PC-9 (cell line): ENCODE results near the gene PBX3. TPM values are rescaled to one million over a fixed set of nuclear protein-coding genes. Genes with fewer than 3 reads are reported as not detected.

Source experiments
- BruUV-seq: library from RNA; stranded (reverse); fragments of 400-500 nt; replicated peaks from 2 replicates; lab custom pipeline; 2021; lab: Mats Ljungman, UMichigan
- CTCF ChIA-PET: fragments of 300-600 bp; sonication (Branson Sonifier 250); formaldehyde crosslinking; loops from one replicate; lab custom pipeline; 2022; ENCODE audit warnings: antibody characterized with exemption; lab: Charles Lee
- POLR2A ChIA-PET: fragments of 300-600 bp; sonication (Branson Sonifier 250); formaldehyde crosslinking; loops from one replicate; lab custom pipeline; 2022; ENCODE audit warnings: antibody characterized with exemption; ENCODE audit not compliant: unreplicated experiment; lab: Charles Lee
- DNase-seq, 2 experiments: peaks; one replicate each; pipeline versions ENCODE4 v3.0.0 to v3.0.0-alpha.2; 2015 to 2022; ENCODE audit warnings: mixed read lengths in 1 of 2
- H2AFZ ChIP-seq: fragments of 200-600 bp; sonication (generic); 2 replicates; pipeline ENCODE4 v1.8.1; 2017; ENCODE audit warnings: antibody characterized with exemption
- H3F3A ChIP-seq: fragments of 200-600 bp; sonication (generic); 2 replicates; pipeline ENCODE4 v1.8.1; 2017; ENCODE audit warnings: antibody characterized with exemption, mild to moderate bottlenecking, low read depth; ENCODE audit not compliant: insufficient read depth
- H3K27ac ChIP-seq: fragments of 200-600 bp; sonication (generic); 2 replicates; pipeline ENCODE4 v1.6.1; 2016; ENCODE audit warnings: mixed run types
- H3K27me3 ChIP-seq: fragments of 200-600 bp; sonication (generic); 2 replicates; pipeline ENCODE4 v1.6.1; 2016; ENCODE audit warnings: low read depth, mixed run types; ENCODE audit not compliant: insufficient read depth
- H3K36me3 ChIP-seq: fragments of 200-600 bp; sonication (generic); 2 replicates; pipeline ENCODE4 v1.6.1; 2016; ENCODE audit warnings: low read depth, mixed run types
- H3K4me1 ChIP-seq: fragments of 200-600 bp; sonication (generic); replicated peaks from 2 replicates; pipeline ENCODE4 v1.6.1; 2016; ENCODE audit warnings: mixed run types; ENCODE audit not compliant: insufficient read depth
- H3K4me2 ChIP-seq: fragments of 200-600 bp; sonication (generic); 2 replicates; pipeline ENCODE4 v1.6.1; 2017; ENCODE audit warnings: mixed run types
- H3K4me3 ChIP-seq: fragments of 200-600 bp; sonication (generic); 2 replicates; pipeline ENCODE4 v1.6.1; 2016; ENCODE audit warnings: mixed run types
- H3K79me2 ChIP-seq: fragments of 200-600 bp; sonication (generic); 2 replicates; pipeline ENCODE4 v1.6.1; 2017; ENCODE audit warnings: low read depth, mixed run types
- H3K9me2 ChIP-seq: fragments of 200-600 bp; sonication (generic); 2 replicates; pipeline ENCODE4 v1.8.1; 2017; ENCODE audit warnings: mild to moderate bottlenecking; ENCODE audit not compliant: insufficient read depth
- H3K9me3 ChIP-seq: fragments of 200-600 bp; sonication (generic); 2 replicates; pipeline ENCODE4 v1.8.1; 2016; ENCODE audit warnings: low read depth; ENCODE audit not compliant: insufficient read depth
- H4K20me1 ChIP-seq: fragments of 200-600 bp; sonication (generic); 2 replicates; pipeline ENCODE4 v1.8.1; 2017; ENCODE audit not compliant: insufficient read depth
- EZH2 ChIP-seq: fragments of 200-600 bp; sonication (generic); IDR thresholded peaks from 2 replicates; pipeline ENCODE4 v1.8.0; 2017; ENCODE audit warnings: antibody characterized with exemption, low read depth
- intact Hi-C: fragments of 100-400 bp; cut with micrococcal nuclease; formaldehyde crosslinking; loops from one replicate; pipeline ENCODE4 v1.10.0; 2022; ENCODE audit not compliant: unreplicated experiment
- total RNA-seq: library from RNA; stranded (reverse); gene quantifications from 2 replicates; pipeline ENCODE4 v1.2.3, GENCODE V29; 2021
- TF ChIP-seq, protein P1 (sequence below): fragments of 200-600 bp; sonication (generic); conservative IDR thresholded peaks from 2 replicates; pipeline ENCODE4 v1.6.1; 2017; ENCODE audit warnings: mixed run types, antibody characterized with exemption, mild to moderate bottlenecking, moderate library complexity

Gene PBX3
- total RNA-seq, 1 experiment from 2014 or later = 18.3 TPM

DNA sequence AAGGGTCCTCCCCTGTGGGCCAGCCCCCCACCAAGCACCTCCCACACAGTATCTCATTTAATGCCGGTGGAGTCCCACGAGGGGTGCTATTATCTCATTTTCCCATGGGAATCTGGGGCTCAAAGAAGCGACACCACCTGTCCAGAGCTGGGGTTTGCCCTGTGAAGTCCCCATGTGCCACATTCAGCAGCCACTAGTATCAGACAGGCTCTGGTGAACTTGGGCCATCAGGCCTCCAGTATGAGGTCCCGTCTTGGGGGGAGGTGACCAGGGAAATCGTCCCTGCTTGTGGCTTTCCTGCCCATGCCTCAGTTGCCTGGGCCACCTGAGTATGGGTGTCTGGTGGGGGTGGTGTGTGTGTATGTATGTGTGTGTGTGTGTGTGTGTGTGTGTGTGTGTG, 222.7 kb downstream of the PBX3 start:
- H3K9me3 ChIP-seq = no peaks in the 10 kb centered on the region
- H3K9me2 ChIP-seq = no peaks in the 10 kb centered on the region
- DNase-seq = no peak
- no peaks in the 10 kb centered on the region for H3F3A ChIP-seq
- no peaks in the 10 kb centered on the region for H3K79me2 ChIP-seq
- H3K36me3 ChIP-seq = no peaks in the 10 kb centered on the region
- ChIA-PET CTCF (no interaction called here), POLR2A (no interaction called here)
- BruUV-seq = no TSS peak
- intact Hi-C loops = no loop called here
- no peak overlapping the region for H3K4me3 ChIP-seq
- H4K20me1 ChIP-seq = no peaks in the 10 kb centered on the region
- no peak overlapping the region for H3K4me2 ChIP-seq
- H3K27ac ChIP-seq = no peak overlapping the region
- no peaks in the 10 kb centered on the region for H3K4me1 ChIP-seq
- TF ChIP-seq, protein P1, sequence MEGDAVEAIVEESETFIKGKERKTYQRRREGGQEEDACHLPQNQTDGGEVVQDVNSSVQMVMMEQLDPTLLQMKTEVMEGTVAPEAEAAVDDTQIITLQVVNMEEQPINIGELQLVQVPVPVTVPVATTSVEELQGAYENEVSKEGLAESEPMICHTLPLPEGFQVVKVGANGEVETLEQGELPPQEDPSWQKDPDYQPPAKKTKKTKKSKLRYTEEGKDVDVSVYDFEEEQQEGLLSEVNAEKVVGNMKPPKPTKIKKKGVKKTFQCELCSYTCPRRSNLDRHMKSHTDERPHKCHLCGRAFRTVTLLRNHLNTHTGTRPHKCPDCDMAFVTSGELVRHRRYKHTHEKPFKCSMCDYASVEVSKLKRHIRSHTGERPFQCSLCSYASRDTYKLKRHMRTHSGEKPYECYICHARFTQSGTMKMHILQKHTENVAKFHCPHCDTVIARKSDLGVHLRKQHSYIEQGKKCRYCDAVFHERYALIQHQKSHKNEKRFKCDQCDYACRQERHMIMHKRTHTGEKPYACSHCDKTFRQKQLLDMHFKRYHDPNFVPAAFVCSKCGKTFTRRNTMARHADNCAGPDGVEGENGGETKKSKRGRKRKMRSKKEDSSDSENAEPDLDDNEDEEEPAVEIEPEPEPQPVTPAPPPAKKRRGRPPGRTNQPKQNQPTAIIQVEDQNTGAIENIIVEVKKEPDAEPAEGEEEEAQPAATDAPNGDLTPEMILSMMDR = no peak
- no peak for TF ChIP-seq EZH2
- no peaks in the 10 kb centered on the region for H3K27me3 ChIP-seq
- no peak overlapping the region for H2AFZ ChIP-seq

DNA sequence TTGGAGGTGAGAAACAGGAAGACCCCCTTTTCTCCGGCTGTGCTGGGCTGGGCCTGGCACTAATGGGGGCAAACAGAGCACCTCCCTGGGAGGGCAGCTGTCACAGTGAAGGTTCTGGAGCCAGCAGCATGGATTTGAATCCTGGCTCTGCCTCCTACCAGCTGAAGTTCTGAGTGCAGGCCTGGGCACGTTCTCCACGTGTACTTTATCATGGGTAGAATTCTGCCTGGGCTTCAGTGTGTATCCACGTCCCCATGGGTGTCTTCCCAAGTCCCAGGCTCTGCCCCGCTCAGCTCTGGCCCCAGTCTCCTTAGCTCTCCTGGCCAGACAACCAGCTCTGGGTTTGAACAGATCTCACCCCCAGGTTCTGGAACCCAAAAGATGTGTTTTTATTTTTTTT, 223.2 kb downstream of the PBX3 start:
- Histone ChIP-seq H3K27me3 (no peaks in the 10 kb centered on the region), H3K4me2 (no peak overlapping the region), H3K4me3 (no peak overlapping the region), H3K9me3 (no peaks in the 10 kb centered on the region), H3K9me2 (no peaks in the 10 kb centered on the region), H3K4me1 (no peaks in the 10 kb centered on the region), H2AFZ (no peak overlapping the region), H3F3A (no peaks in the 10 kb centered on the region), H3K79me2 (no peaks in the 10 kb centered on the region), H3K36me3 (no peaks in the 10 kb centered on the region), H3K27ac (no peak overlapping the region), H4K20me1 (no peaks in the 10 kb centered on the region)
- intact Hi-C loops = no loop called here
- BruUV-seq = no TSS peak
- CTCF ChIA-PET = no interaction called here
- TF ChIP-seq, protein P1 = no peak
- TF ChIP-seq EZH2 = no peak
- POLR2A ChIA-PET = no interaction called here
- no peak for DNase-seq

DNA sequence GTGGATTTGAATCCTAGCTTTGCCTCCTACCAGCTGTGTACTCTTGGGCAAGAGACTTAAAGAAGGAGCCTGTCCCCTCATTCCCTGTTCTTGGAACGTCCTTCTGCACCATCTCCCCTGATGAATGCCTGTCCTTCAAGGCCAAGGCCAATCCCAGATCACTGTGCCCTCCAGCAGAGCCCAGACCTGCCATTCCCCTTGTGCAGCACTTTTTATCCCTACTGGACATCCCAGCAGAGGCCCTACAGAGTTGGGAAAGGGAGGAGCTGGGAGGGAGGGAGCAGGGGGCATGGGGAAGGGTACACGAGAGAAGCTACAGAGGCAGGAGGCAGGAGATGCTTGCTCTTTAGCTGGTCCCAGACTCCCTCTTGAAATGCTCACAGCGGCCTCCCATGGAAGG, 223.9 kb downstream of the PBX3 start:
- Histone ChIP-seq H3K4me1 (no peaks in the 10 kb centered on the region), H2AFZ (no peak overlapping the region), H3K9me2 (no peaks in the 10 kb centered on the region), H3K4me2 (no peak overlapping the region), H3K36me3 (no peaks in the 10 kb centered on the region), H3F3A (no peaks in the 10 kb centered on the region), H3K9me3 (no peaks in the 10 kb centered on the region), H3K27ac (no peak overlapping the region), H3K4me3 (no peak overlapping the region), H3K27me3 (no peaks in the 10 kb centered on the region), H4K20me1 (no peaks in the 10 kb centered on the region), H3K79me2 (no peaks in the 10 kb centered on the region)
- CTCF ChIA-PET = no interaction called here
- TF ChIP-seq EZH2 = no peak
- TF ChIP-seq, protein P1 = no peak
- no peak for DNase-seq
- POLR2A ChIA-PET = no interaction called here
- intact Hi-C loops = no loop called here
- no TSS peak for BruUV-seq
